ENCODE measurements around the gene RPS27L.
A peak's percentile ranks its signal among the peaks of the same experiment; 100 is the strongest.

Gene RPS27L

DNA sequence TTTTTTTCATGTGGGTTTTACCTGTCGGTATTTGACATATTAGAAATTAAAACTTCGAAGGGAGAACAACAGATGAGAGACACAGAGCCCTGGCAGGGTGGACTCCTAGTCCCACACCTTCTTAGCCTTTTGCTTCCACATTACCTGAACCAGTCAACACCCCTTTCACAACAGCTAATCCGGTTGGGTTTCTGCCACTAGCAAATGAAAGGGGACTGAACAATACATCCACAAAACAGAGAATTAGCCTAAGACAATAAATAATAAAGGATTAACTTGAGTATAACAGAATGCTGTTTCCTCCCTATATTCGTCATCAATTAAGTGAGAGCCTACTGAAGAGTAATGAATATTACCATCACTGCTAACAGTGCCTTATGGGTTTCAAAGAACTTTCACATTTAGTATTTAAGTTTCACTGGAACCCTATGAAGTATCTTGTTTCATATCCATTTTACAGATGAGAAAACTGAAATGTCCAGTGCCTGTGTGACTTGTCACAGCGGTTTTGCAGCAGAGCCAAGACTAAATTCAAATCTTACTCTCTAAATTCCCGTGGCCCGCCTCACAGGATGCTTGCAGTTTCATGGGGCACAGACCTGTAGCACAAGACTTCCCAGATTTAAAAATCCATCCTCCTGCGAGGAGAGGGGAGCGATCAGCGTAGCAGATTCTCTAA lies 31.1 kb upstream of the RPS27L start:
- DNase-seq (ENCODE audit: low spot score) = no peak

DNA sequence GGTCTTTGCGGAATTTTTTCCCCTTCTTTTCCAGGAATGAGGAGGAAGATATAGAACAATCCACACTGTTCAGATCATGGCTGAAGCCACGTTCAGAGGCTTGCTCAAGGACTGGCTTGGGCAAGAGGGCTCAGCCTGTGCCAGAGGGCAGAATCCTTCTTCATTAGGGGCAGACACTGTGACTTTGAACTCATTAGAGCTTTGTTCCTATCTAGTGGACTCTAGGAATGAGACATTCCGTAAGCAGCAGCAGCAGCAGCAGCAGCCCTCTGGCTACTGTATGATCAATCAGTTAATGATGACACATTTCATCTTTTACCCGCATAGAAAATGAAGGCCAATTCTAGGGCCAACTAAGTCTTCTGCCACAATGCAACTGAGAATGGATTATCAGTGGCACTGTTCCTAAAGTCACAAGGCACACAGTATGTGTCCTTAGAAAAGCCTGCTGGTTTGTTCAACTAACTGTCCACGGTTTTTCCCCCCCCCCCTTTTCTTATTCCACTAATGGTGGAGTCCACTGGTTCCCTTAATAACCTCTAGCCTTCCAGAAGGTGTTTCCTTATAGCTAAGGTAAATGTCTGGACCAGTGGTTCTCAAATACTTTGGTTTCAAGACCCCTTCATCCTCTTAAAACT lies 30.4 kb upstream of the RPS27L start:
- no peak for DNase-seq (ENCODE audit: low spot score)

DNA sequence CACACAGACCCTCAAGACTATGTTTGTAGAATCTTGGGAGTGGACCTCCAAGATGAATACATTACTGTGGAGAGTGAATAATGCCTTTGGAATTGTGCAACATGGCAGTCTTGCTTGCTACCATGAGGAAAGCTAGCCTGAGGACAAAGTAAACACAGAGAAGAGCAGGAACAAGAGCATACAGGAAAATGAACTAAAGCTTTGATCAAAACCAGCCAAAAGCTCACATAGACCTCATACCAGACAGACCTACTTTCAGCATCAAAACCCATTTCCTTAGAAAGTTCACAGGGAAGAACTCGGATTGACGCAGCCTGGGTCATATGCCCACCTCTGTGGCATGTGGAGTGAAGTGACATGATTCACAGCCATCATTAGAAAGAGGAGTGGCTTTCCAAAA lies 28.8 kb upstream of the RPS27L start:
- no peak for DNase-seq (ENCODE audit: low spot score)

DNA sequence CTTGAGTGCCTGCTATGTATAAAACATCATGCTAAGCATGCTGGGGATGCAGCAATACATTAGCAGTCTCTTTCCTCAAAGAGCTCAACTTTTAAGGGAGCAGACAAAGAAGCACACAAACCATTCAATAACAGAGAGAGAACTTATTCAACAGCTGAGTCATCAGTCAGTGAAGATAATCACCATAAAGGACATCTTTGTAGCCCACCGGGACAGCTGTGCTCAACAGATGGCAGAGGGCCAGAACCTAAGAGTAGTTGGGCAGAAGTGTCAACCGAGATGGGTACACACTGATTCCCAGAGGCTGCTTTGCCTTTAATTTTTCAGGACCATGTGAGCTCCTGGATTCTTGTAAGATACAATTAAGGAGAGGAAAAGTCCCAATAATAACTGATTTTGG lies 27.9 kb upstream of the RPS27L start:
- DNase-seq (ENCODE audit: low spot score) = no peak

DNA sequence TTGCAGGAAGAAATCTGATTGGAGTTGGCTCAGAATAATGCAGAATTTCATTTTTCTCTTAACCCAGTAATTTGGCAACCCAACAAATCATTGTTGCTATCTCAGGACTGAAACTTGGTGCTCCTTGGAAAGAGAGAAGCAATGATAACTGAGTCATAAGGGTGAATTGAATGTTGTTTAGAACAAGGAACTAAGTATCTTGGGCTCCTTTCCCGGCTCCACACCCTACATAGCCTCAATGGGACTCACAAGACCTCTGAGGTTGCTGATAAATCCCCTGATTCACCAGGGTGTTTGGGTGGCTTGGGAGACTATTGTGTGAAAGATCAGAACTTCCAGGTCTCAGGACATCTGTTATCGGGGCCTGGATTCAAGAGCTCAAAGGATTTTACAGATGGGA lies 24.4 kb upstream of the RPS27L start:
- DNase-seq (ENCODE audit: low spot score) = no peak

DNA sequence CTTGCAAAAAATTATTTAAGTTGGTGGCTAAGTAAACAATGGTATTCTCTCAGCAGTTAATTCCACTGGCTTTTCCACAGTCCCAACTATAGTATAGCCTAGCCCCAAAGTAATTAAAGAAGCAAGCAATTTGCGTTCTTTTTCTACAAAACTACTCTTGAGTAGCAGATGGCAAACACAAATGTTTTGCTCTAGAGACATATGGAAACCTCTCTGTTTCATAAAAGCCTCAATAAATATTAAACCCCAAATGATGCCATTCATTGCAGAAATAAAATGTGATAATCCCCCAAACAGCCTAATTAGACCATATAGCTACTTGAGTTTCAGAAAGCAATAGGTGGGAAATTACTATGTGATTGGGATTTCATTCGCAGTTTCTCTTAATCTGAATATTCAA lies 23.5 kb upstream of the RPS27L start:
- DNase-seq (ENCODE audit: low spot score) = no peak

DNA sequence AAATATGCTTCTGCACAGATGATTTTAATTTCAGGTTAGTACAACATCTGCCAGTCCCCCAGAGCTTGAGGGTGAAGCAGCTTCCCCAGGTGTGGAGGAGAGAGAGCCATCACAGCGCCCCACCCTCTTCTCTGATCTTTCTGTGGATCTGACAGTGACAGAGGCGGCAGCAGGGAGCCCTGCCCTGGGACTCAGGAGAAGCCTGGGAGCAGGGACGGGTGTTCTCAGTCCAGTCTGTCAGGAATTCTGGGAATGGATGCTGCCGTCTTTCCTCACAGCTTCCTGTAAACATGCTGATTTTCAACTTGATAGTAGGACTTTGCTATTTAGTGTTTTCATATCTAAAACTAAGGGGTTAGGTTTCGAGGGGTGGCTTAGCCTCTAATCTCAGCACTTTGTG lies 20.8 kb upstream of the RPS27L start:
- no peak for DNase-seq (ENCODE audit: low spot score)

DNA sequence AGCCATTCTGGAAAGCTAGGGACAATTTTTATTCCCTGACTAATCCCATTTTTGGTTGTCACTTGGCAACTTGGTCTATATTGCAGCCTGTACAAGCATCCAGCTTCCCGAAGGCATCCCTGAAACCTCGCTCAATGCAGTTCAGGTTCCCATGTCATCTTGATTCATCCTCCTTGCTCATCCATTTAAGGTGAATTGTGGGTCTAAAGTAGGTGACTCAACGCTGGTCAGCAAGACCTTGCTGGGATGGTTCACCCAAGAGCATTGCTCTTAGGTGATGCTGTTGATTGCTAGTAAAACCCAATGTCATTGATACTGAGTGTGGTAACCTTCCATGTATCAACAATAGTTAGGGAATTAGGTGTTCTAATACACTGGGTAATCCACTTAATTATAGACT lies 19.0 kb upstream of the RPS27L start:
- no peak for DNase-seq (ENCODE audit: low spot score)

DNA sequence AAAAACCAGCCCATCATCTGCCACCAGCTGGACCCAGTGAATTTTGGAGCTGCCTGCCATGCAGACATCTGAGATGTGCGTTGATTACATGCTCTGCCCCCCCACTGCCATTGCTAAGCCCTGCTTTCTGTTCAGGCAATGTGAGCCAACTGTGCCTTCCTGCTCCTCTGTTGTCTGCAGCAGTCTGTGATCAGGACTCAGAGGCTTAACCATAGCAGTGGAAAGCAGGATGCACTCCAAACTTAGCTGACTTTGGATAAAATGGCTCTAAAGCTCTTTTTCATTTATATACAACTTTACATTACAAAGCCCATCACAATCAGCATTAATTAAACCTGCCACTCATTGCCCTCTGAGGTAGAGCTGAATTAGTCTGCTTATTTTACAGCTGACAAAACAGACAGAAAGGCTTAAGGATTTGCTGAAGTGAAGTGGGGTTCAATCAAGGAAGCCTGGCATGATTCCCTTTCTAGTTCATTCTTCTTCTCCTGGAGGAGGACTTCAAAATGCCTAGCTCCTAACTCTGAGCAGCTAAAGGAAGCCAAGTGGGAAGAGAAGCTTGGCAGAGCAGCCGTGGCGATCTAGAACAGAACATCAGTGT lies 15.7 kb upstream of the RPS27L start:
- DNase-seq (ENCODE audit: low spot score) = no peak

DNA sequence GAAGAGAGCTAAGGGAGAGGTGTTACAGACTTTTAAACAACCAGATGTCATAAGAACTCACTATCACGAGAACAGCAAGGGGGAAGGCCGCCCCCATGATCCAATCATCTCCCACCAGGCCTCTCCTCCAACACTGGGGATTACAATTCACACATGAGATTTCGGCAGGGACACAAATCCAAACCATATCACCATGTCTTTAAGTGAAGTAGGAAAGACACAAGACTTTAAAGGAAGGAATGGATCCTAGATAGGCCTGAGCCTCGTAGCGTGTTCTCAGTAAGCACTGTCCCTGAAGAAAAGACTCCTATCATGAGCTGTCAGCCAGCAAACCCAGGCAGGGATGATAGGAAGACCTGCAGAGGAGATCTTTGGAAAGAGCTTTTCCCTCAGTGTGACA lies 15.1 kb upstream of the RPS27L start:
- DNase-seq (ENCODE audit: low spot score) = no peak

DNA sequence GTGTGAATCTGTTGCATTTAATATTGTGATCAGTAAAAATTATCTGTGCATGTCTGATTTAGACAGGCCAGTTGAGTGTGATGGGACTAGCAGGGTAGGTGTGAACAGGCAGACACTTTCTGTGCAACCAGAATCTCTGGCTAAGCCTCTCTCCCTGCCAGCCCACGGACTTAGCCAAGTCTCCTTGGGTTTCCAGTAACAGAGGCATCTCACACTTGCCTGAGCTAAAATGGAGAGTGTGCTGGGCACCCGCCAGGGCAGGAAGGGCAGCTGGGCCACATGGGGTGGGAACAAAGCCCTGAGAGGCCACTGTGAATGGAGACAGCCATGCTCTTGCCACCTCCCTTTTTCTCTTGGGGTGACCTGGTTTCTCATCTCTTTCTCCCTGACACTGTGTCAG lies 12.5 kb upstream of the RPS27L start:
- no peak for DNase-seq (ENCODE audit: low spot score)

DNA sequence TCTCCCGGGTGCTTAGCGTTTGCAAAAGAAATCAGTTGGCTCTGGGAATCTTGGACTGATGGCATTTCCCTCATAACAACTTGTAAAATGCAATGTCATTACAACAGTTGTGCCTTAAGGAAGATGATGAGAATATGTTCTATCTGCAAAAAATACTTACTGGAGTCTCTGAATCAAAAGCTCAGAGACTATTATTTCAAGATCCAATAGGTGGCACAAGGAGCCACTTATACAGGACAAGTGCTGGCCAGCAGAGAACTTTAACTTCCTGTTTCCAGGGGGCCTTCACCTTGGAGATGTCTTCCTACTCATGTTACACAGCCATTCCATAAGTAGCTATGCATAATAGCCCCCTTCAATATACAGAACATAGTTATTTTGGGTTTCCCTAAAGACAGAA lies 8.9 kb upstream of the RPS27L start:
- peak; percentile 26 for DNase-seq (ENCODE audit: low spot score)

DNA sequence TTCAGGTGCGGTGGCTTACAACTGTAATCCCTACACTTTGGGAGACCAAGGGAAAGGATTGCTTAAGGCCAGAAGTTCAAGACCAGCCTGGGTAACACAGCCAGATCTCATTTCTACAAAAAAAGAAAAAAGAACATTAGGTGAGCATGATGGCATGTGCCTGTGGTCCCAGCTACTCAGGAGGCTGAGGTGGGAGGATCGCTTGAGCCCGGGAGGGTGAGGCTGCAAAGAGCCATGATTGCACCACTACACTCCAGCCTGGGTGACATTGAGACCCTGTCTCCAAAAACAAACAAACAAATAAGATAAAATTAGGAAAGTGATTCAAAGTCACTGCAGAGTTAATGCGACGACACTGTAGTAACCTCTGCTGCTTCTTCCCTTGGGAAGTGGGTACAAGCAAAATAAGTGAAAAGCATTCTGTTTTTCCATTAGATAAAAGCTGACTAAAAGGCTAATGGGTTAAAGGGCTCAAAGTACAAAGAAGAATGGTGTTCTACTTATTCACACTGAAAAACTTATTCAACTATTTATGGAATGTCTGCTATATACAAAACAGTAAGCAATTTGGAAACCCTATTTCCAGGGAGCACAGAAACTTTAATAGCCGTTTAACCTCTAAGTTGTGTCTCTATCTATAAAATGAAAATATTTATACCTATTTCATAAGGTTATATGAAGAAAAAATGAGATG lies 8.0 kb upstream of the RPS27L start:
- no peak for DNase-seq (ENCODE audit: low spot score)

DNA sequence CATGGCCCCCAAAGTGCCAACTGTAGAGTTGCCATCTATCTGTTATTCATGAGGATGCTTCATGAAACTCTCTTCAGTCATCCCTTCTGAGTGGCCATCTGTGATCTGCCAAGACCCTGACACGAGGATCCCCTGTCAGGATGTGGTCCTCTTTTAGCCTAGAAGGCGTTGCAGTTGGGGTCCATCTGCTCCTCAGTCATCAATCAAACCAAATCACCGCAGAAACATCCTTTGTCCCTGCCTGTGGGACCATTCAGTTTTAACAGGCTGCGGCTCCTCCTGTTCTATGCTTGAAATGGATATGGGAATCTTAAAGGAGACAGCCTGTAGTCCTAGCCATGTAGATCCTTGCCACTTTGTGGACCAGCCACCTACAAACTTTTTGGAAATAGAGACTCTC lies 5.9 kb upstream of the RPS27L start:
- DNase-seq (ENCODE audit: low spot score) = no peak

DNA sequence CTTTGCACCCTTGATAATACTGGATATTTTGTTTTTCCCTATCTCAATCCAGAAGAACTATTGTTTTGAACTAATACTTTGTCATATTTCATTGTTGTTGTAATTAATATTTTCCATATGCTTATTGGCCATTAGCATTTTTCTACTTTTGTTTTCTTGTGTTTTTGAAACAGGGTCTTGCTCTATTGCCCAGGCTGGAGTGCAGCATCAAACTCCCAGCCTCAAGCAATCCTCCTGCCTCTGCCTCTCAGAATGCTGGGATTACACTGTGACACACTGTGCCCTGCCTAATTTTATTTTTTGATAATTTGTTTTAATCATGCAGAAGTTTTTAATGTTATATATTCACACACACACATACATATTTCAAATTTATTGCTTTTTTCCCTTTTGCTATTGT lies 3.4 kb upstream of the RPS27L start:
- no peak for DNase-seq (ENCODE audit: low spot score)

DNA sequence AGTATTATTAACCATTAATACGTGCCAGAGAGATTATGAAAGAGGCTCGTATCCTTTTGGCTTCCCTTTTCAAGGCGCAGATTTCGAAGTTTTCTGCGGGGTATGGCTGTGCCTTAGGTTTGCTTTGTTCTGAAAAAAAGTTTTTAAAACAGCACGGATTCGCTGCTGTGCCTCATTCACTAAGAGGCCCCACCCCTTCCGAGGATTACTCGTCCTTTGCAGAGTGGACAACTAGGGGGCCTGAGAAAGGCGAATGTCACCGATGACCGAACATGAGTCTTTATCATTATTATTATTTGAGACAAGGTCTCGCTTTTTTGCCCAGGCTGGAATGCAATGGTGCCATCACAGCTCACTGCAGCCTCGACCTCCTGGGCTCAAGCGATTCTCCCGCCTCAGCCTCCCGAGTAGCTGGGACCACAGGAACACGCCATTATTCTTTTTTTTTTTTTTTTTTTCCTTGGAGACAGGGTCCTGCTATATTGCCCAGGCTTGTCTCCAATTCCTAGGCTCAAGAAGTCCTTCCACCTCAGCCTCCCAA lies 684 bp upstream of the RPS27L start:
- peak; percentile 21 for DNase-seq (ENCODE audit: low spot score)

DNA sequence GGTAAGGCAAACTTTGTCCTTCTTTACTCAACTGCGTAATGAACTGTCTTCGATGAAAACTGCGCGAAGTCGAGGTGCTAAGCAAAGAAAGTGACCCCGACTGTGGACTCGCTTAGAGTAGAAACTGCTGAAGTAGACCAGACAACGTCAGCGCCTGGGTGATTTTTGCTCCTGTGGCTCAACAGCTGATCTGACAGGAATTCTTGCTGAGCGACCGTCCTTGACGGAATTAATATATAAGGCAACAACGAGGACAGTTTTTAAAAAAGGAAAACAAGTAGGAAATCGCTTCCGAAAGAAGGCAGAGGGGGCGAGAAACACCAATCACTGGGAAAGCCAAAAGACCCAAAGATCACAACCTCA lies 541 bp downstream of the RPS27L start:
- peak; percentile 5 for DNase-seq (ENCODE audit: low spot score)

DNA sequence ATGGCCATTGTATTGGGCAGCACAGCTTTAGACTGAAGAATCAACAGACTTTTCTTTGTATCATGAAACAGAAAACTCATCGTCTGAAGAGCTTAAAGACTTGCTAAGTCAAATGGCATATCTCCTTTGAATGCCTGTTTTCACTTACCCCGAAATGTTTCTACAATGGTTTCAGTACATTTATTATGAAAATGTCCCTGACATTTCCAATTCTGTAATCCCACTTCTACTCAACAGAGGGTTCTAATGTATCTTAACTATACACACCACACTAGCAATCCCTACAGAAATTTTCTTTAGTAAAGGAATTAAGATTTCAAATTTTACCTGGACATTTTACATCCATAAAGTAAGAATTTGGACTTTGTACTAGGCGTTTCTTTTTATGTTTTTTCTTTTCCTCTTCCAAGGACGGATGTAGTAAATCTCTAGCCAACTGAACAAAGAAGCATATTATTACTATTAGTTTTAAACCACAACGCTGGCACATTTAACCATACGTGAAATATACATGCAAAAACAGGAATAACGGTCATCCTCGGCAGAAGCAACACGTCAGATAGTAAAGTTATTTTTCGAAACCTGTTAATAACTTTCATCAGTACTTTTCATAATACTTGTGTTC lies 1.1 kb downstream of the RPS27L start:
- DNase-seq (ENCODE audit: low spot score) = no peak

DNA sequence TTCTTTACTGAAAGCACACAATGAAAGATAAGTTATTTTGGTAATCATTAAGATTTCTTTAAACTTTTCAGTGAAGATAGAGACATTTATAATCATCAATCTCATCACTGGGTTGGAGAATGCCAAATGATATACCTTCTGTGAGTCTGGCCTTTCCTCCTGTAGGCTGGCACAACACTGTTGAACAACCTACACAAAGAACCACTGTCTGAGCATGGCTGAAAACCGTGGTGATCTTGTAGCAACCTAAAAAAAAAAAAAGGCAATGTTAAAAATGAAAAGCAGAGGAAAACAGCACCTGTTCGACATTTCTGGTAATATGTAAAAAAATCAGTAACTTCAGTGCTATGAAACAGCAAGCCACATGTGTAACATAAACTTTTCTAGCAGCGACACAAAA lies 1.8 kb downstream of the RPS27L start:
- no peak for DNase-seq (ENCODE audit: low spot score)

DNA sequence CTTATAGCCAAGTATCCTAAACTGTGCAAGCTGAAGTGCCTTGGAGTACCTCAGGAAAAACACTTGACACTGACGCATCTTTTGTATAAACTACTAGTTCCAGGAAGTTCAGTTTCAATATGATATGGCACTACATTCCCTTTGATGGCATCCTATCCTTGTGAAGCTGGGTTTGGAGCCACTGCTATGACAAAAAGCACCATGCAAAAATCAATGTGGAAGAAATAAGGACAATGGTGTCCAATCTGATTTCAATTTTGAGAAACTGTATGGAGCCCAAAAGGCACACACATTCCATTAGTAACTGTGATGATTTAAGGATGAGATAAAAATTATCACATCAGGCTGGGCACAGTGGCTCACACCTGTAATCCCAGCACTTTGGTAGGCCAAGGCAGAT lies 5.6 kb downstream of the RPS27L start:
- no peak for DNase-seq (ENCODE audit: low spot score)

DNA sequence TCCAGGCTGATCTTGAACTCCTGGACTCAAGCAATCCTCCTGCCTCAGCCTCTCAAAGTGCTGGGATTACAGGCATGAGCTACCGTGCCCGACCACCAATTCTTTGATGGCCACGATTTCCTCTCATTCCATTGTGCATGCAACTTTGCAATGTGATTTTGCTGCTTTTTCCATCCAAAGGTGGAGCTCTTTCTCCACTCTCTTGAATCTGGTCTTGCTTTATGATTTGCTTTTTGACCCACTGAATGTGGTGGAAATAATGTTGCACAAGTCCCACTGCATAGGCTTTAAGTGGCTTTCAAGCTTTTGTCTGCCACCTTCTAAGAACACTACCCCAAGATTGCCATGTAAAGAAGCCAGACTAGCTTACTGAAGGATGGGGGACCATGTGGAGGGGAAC lies 10.6 kb downstream of the RPS27L start:
- no peak for DNase-seq (ENCODE audit: low spot score)

DNA sequence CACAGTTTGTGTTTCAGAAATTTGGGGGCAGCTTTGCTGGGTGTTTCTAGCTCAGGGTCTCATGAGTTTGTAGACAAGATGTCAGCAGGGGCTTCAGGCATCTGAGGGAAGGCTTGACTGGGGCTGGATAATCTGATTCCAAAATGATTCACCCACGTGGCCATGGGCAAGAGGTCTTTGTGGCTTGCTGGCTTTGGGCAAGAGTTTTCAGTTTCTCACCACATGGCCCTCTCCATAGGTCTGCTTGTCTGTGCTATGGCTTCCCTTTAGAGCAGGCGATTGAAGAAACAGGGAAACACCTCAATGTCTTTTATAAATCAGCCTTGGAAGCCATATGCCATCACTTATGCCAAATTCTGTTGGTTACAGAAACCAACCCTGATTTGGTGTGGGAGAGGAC lies 11.9 kb downstream of the RPS27L start:
- DNase-seq (ENCODE audit: low spot score) = no peak

DNA sequence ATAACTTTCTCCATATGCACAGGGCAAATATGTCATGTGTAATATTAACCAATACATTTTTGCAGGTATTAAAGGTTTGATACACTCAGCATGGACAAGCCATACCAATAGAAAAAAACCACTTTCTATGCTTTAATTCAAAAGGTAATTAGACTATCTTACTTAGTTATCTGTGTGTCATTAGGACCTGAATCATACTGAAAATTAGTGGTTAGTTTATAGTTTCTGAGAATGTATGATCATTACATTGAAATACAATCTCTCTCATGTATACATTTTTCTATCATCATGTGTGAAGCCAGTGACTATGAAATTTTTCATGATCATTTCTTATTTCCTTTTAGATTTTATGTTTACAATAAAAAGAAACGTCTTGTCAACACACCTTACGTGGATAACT lies 16.3 kb downstream of the RPS27L start:
- no peak for DNase-seq (ENCODE audit: low spot score)
